TTC549 (cell line): Measurements from ENCODE around the gene ECSCR.

Source experiments
- FAIRE-seq: peaks from 2 replicates; lab custom pipeline; 2012; peaks lifted over from hg19 to GRCh38; lab: Jason Lieb, UNC

ECSCR gene

DNA sequence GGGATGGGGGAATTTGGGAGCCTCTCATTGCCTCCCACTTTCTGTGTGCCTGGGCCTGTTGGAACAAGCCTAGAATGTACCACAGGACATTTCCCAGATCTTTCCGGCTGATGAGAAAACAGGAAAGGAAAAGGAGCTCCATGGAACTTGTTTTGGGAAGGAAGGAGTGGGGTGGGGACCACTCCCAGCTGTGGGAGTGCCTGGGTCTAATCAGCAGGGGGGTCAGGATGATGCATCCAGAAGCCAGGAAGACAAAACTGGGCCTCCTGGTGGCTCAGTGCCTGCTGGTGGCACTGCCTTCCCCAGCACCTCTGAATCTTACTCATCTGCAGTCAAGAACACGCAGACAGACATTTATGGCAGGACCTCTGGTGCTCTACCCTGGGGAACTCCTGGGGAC, 11.0 kb upstream of the ECSCR start:
- no peak for FAIRE-seq

DNA sequence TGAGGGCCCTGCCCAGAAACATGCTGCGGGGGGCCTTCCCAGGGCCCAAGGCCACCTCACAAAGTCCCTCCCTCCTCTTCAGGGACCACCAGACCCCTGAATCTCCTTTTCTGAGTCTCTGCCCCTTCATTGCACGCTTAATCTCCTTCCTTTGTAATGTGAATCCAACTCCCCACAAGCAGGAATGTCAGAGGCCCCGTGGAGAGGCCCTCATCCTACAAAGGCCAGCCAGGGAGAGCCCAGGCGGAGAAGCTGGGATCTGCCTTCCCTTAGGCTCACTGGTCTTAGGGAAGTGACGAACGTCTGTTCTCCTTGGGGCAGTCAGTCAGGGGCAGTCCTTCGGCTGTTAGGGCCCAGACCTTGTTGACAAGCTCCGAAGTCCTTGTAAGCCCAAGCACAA, 10.6 kb upstream of the ECSCR start:
- FAIRE-seq, result no peak

DNA sequence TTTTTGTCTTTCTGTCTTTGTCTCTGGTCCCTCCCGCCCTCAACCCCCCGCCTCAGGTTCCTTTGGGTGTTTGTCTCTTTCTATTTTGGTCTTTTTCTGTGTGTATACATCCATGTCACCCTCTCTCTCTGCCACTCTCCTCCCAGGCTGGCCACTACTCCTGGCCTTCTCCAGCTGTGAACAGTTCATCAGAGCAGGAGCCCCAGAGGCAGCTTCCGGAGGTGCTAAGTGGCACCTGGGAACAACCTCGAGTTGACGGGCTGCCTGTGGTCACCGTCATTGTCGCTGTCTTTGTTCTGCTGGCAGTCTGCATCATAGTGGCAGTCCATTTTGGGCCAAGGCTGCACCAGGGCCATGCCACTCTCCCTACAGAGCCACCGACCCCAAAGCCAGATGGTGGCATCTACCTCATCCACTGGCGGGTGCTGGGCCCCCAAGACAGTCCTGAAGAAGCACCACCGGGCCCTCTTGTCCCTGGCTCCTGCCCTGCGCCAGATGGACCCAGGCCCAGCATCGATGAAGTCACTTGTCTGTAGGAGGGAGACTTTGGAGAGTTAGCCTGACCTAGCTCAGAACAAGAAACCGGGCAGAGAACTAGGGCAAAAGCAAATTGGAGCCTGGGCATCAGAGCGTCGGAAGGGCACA, 10.0 kb upstream of the ECSCR start:
- FAIRE-seq, result no peak

DNA sequence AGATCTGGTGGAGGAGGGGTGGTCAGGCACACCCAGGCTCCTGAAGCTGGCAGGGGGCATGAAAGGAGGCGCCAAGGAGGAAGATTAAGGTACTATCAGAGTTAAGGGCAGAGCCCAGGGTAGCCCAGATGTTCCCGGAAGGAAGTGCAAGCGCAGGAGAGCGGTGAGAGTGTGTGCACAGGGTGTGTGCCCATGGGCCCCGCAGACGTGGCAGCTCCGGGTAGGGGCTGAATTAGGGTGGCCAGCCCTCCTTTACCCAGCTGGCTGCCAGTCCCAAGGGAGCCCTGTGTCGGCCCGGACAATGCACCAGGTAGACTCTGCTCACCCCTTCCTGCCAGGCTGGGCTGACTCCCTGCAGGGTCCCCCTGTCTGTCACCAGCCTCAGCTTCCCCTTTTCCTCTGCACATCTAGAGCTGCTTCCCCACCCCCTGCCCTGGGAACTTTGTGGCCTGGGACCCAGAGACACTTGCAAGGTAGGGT, 8.3 kb upstream of the ECSCR start, which contains the start of gene SMIM33:
TSS of gene SMIM33 (plus strand) at position 184 of the 480 bp plus-strand sequence. CDS start at position 302, 118 bp downstream.
- FAIRE-seq, result no peak

DNA sequence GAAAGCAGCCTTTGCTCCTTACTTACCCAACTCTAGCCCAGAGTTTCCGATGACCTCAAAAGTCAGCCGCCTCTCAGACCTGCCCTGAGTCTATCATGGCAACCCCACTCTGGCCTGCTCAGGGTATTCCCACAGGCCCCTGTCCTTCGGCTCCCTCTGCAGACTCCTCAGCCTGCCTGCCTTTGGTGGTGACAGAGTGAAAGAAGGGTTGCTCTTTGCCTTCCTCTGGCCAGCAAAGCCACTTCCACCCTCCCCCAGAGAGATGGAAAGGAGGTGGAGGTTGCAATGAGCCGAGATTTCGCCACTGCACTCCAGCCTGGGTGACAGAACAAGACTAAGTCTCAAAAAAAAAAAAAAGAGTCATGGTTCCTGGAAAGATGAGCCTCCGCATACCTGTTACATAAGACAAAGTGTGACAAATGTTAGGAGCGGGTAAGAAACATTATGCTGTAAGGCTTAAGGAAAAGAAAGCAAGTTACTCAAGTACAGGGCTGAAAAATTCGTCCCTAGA, 5.9 kb upstream of the ECSCR start:
- no peak for FAIRE-seq

DNA sequence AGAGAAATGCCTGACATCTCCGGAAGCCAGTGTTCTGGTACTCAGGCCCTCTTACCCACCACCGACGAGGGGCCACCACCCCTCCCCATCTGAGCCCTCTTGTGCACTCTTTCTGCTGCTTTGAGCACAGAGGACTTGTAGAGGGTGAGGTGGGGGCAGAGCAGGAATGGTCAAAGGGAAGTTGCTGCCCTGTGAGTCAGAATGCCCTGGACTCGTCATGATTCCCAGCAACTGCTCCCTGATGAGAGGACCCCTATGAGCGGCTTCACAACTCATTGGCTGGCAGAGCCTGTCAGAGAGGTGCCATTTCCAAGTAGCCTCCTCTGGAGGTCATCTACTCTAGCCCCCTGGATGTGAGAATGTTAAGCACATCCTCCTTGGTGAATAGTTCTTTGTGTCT, 845 bp downstream of the ECSCR start:
- FAIRE-seq, result no peak

DNA sequence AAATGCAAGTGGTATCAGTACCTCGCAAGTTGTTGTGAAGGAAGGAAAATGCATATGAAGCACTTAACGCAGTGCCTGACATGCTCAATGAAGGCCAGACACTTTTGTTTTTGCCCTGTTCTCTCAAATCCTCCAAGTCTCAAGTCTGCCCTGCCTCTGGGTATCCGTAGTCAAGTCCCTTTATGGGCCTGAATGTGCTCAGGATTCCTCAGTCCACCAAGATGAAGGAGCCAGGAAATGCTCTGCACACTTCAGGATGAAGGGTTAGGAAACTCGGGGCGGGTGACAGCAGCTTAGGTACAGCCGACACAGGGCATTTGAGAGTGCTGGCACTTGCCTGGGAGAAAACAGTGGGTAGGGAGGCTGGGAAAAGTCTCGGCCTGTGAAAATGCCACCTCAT, 1.4 kb downstream of the ECSCR start:
- no peak for FAIRE-seq

DNA sequence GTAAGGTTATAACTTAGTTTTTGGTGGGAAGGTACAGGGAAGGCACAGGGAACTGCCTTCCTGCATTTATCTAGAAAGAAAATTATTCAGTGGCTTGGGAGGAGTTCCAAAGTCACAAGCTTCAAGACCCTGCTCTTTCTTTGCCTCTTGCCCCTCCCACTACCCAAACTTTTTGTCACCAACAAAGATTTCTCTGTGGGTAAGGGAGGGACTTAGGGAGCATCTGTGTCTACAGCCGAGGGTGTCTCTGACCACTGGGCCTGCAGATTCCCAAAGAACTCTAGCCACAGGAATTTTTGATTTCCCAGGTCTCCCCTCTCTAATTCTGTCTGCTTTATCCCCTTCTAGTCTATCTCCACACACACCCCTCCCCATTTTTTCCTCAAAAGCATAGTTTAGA, 2.1 kb downstream of the ECSCR start:
- no peak for FAIRE-seq

DNA sequence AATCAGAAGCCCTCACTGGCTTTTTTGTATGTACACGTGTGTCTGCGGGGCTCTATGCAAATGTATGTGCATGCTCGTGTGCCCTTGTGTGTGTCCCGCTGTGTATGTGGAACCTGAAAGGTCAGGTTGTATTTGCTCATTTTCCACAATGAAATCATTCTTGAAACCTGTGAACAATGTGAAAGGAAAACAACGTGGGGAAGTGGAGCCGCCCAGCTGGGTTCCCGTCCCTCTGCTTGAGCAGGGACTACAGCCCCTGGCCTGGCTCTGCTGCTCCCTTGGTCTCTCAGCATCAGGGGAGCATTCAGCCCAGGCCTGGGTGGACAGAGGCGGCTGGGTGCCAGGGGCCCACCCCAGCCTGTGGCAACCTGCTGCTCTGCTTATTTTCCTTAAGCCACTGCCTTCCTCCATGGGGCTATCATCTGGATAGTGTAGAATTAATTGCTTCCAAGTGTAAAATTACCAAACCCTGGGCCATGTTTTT, 3.0 kb downstream of the ECSCR start:
- no peak for FAIRE-seq

DNA sequence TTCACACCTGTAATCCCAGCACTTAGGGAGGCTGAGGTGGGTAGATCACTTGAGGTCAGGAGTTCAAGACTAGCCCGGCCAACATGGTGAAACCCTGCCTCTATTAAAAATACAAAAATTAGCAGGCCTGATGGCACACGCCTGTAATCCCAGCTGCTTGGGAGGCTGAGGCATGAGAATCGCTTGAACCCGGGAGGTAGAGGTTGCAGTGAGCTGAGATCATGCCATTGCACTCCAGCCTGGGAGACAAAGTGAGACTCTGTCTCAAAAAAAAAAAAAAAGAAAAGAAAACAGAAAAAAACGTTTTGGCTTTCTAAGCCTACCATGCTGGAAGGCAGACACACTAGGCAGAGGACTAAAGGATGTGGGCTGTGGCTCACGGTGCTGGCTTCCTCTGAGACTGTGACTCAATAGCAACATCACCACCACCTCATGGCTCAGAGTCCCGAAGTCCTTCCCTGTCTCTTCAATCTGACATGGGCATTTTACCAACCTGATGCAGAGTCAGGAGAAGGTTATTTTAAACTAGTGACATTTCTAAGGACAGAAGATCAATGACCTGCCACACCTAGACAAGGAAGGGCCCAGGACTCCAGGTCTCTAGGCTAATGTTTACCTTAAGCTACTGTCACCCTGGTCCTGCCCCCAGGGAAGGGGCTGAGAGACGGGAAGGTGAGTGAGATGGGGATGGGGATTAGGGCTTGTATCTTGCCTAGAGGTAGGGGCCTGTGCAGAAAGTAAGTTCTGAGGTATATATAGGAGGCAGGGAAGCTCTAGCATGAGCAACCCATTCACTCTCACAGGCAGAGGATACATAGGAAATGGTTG, 3.7 kb downstream of the ECSCR start:
- no peak for FAIRE-seq

DNA sequence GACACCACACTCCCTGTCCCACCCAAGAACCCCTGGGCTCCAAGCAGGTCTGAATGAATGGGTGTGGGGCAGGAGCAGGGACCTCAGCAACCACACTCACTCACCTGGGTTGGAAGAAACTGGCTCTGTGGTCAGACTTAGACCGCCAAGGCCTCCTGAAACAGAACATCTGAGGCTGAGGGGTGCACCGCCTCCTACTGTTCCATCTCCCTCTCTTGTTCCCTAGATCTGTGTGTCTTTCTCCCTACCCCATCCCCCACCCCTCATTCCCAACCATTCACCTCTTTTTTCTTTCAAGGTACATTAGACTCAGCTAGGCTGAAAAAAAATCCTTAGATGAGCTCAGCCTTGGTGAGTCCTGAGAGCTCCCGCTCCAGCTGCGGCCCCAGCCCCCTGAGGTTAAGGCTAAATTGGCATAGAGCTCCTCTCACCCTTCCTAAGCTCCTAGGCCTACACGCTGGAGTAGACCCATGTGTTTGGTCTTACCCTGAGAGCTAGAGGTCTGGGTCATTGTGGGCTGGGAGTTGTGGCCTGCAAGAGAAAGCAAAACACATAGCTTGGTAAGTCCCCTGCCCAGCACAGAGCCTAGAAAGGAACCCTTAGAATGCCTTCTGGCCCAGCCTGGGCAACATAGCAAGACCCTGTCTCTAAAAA, 4.8 kb downstream of the ECSCR start:
- no peak for FAIRE-seq

DNA sequence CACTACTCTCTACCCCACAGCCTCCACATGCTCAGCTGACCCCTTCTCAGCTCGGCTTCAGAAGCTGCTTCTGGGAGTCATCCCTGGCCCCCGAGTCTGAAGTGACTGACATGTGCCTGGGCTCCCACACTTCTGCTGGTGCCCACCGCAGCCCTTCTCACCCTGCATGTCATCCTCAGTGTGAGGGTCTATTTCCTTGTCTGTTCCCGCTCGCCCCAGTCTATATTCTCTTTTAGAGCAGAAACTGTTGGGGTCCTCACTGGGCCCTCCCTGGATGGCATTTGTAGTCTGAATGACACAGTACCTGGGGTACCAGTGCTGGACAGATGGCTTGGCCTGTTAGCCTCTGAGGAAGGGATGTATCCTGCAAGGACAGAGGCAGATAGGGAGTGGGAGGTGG, 5.3 kb downstream of the ECSCR start:
- no peak for FAIRE-seq

DNA sequence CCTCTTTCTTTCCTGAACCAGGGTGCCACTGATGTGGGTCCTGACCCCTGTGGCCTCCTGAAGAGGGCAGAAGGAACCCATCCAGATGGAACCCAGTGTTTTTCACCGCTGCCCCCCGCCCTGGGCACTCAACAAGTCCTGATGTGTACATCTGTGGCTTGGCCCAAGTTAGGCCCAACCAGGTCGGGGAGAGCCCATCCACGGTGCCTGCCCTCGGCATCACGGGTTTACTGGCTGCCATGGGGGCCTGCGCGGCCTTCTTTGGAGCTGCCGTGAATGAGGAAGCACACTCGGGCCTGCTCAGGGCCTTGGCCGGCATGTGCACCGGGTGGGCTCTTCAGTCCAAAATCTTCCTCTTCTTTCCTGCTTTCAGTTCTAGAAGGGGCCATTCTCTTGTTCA, 5.8 kb downstream of the ECSCR start:
- no peak for FAIRE-seq

DNA sequence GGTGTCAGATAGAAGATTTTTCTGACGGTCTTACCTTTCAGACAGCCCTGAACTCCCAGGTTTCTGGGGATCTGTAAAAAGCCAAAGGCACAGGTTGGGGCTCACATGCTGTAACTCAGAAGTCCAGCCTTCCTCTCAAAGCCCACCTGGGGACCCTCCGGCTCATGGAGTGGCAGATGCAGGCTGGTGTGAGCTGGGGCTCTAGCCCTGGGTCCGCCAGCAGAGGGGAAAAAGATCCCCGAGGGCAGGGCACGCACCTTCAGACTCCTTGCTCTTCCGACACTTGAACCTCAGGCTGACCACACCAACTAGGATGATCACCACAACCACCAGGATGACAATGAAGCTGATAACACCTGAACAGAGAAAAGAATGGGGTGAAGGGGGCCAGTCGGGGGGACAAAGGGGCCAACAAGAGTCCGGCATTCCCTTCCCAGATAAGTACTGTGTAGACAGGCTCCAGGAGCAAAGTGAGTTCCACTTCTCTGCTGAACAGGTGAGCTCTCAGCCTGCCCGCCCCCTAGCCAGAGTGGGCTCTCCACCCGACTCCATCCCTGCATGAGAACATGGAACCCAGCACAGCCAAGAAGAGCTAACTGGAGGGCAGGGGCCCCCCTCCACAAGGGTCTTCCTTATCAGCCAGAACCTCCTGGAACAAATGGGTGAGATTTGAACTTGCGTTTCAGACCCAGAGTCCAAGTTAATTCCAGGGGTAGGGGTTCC, 7.8 kb downstream of the ECSCR start:
- no peak for FAIRE-seq

DNA sequence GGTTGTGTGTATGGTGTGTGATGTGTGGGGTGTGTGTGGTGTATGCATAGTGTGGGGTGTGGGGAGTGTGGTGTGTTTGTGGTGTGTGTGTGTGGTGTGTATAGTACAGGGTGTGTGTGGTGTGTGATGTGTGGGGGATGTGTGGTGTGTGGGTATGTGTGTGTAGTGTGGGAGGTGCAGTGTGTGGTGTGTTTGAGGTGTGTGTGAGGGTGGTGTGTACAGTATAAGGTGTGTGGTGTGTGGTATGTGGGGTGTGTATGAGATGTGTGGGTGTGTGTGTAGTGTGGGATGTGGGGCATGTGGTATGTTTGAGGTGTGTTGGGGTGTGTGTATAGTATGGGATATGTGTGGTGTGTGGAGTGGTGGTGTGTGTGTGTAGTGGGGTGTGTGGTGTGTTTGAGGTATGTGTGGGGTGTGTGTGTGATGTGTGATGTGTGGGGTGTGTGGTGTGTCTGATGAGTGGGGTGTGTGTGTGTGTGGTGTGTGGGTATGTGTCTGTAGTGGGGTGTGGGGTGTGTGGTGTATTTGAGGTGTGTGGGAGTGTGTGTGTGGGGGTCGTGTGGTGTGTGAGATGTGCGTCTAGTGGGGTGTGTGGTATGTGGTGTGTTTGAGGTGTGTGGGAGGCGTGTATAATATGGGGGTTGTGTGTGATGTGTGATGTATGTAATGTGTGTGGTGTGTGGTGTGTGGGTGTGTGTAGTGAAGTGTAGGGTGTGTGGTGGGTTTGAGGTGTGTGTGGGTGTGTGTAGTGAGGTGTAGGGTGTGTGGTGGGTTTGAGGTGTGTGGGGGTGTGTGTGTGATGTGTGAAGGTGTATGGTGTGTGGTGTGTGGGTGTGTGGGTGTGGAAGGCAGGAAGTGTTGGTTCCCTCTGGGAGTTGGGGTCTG, 8.6 kb downstream of the ECSCR start:
- FAIRE-seq, result no peak

DNA sequence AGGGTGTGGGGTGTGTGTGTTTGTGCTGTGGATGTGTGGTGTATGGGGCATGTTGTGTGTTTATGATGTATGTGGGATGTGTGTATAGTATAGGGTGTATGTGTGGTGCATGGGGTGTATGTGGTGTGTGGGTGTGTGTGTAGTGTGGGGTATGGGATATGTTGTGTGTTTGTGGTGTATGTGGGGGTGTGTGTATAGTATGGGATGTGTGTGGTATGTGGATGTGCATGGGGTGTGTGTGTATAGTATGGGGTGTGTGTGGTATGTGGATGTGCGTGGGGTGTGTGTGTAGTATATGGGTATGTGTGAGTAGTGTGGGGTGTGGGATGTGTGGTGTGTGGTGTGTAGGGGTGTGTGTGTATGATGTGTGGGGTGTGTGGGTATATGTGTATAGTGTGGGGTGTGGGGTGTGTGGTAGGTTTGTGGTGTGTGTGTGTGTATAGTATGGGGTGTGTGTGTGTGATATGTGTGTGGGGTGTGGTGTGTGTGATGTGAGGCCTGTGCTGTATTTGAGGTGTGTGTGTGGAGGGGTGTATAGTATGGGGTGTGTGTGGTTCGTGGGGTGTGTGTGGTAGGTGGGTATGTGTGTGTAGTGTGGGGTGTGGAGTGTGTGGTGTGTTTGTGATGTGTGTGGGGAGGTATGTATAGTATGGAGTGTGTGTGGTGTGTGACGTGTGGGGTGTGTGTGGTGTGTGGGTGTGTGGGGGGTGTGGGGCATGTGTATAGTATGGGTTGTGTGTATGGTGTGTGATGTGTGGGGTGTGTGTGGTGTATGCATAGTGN, 10.5 kb downstream of the ECSCR start:
- FAIRE-seq, result no peak

DNA sequence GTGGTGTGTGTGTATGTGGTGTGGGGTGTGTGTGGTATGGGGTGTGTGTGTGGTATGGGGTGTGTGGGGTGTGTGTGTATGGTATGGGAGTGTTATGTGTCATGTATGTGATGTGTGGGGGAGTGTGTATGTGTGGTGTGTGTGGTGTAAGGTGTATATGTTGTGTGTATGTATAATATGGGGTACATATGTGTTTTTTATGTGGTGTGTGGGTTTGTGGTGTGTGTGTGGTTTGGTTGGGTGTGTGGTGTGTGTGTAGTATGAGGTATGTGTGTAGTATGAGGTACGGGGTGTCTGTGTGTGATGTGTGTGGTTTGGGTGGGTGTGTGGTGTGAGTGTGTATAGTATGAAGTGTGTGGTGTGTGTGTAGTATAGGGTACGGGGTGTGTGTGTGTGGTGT, 11.4 kb downstream of the ECSCR start:
- FAIRE-seq, result no peak

DNA sequence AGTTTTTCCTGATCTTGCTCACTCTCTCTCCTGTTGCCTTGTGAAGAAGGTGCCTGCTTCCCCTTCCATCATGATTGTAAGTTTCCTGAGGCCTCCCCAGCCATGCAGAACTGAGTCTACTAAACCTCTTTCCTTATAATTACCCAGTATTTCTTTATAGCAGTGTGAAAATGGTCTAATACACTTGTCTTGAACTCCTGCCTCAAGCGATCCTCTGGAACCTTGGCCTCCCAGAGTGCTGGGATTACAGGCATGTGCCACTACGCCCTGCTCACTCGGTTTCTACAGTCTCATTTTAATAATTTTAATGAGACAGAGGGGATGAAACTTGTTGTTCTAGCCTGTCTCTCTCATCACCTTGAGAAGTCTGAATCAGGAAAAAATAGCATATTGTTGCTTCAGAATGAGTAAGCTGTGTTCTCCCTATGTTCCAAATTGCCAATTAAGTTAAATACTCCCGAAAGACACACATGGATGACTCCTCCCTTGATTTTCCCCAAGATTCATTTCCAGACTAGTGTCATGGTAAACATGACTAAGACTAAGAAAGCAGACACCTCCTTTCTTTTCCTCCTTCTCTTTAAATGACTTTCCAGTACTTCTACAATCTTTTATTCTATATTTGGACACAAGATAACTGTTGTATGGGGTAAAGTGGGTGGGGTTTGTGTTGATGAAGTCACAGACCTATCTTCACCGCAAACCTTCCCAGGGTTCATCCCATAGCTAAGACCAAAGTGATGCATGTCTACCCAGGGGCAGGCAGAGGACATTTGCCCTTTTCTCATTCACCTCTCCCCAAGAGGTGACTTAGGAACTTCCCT, 15.4 kb downstream of the ECSCR start:
- FAIRE-seq, result no peak
